Endometrial microvascular endothelial cells (primary cell): Measurements from ENCODE around the gene TAF3. TPM values are rescaled to one million over a fixed set of nuclear protein-coding genes. Genes with fewer than 3 reads are reported as not detected.
"Not testable (repeated sequence)": the region's sequence is repeated elsewhere in the genome, so short reads cannot be mapped to it uniquely, and the experiment has no call there.

Source experiments
- in situ Hi-C: cut with HindIII; loops from 2 replicates; pipeline ENCODE4 v1.10.0; 2017; ENCODE audit warnings: low sequenced_read_pairs, low pct_unique_long_range_greater_than_20kb; ENCODE audit errors: inconsistent ontology term
- total RNA-seq: library from RNA; depleted of rRNA; stranded (reverse); fragments of >200 nt; gene quantifications from one replicate; pipeline ENCODE4 v1.2.3, GENCODE V29; 2015; ENCODE audit errors: inconsistent ontology term

Gene TAF3
- total RNA-seq: 2.3 TPM

GRCh38 chr10:7818295-7819120, at the start of gene TAF3:
Gene TAF3, plus strand, starts transcription at chr10:7818505. Its CDS starts 205 bp downstream, at chr10:7818710.
- in situ Hi-C loops: no loop called here

- in situ Hi-C loops: no loop called here
Measured at GRCh38 chr10:7773845-7774801, 44.2 kb upstream of the TAF3 start.

- in situ Hi-C loops: no loop called here
Measured at GRCh38 chr10:7776777-7777176, 41.5 kb upstream of the TAF3 start.

GRCh38 chr10:7782194-7782593, 36.1 kb upstream of the TAF3 start:
- in situ Hi-C loops: not testable (repeated sequence)

GRCh38 chr10:7786430-7786829, 31.9 kb upstream of the TAF3 start:
- in situ Hi-C loops: no loop called here

- in situ Hi-C loops: no loop called here
Measured at GRCh38 chr10:7787150-7787856, 31.0 kb upstream of the TAF3 start.

GRCh38 chr10:7787857-7788638, 30.3 kb upstream of the TAF3 start, which contains the start of the genes ATP5F1C and KIN:
Gene ATP5F1C, plus strand, starts transcription at chr10:7788177. Its CDS starts 31 bp downstream, at chr10:7788208.
Gene KIN, minus strand, starts transcription at chr10:7787993. Its CDS starts 60 bp downstream, at chr10:7787933.
- in situ Hi-C loops: no loop called here

GRCh38 chr10:7788639-7789286, 29.5 kb upstream of the TAF3 start:
- in situ Hi-C loops: no loop called here

- in situ Hi-C loops: no loop called here
Measured at GRCh38 chr10:7789390-7789789, 28.9 kb upstream of the TAF3 start.

GRCh38 chr10:7792541-7792940, 25.8 kb upstream of the TAF3 start:
- in situ Hi-C loops: no loop called here

GRCh38 chr10:7794251-7795026, 23.9 kb upstream of the TAF3 start:
- in situ Hi-C loops: no loop called here

- in situ Hi-C loops: no loop called here
Measured at GRCh38 chr10:7795605-7796004, 22.7 kb upstream of the TAF3 start.

- in situ Hi-C loops: no loop called here
Measured at GRCh38 chr10:7797582-7797981, 20.7 kb upstream of the TAF3 start.

- in situ Hi-C loops: no loop called here
Measured at GRCh38 chr10:7802606-7803005, 15.7 kb upstream of the TAF3 start.

GRCh38 chr10:7804216-7804615, 14.1 kb upstream of the TAF3 start:
- in situ Hi-C loops: no loop called here

- in situ Hi-C loops: no loop called here
Measured at GRCh38 chr10:7804741-7805140, 13.6 kb upstream of the TAF3 start.

GRCh38 chr10:7808686-7809267, 9.5 kb upstream of the TAF3 start:
- in situ Hi-C loops: no loop called here
